GM10248 (cell line): ENCODE measurements around the gene AP2S1.
"Not testable (repeated sequence)": the region's sequence is repeated elsewhere in the genome, so short reads cannot be mapped to it uniquely, and the experiment has no call there.

Experiments
- CTCF ChIA-PET: fragments of 300-600 bp; sonication (Branson Sonifier 250); formaldehyde crosslinking; extraction: SDS; loops from one replicate; lab custom pipeline; 2021; ENCODE audit warnings: antibody characterized with exemption; lab: Yijun Ruan, JAX
- POLR2A ChIA-PET: fragments of 350-650 bp; sonication (Branson Sonifier 250); formaldehyde crosslinking; extraction: SDS; loops from one replicate; lab custom pipeline; 2020; ENCODE audit warnings: antibody characterized with exemption; lab: Yijun Ruan, JAX
- DNase-seq: peaks from one replicate; pipeline ENCODE4 v3.0.0; 2012; ENCODE audit errors: extremely low spot score
- CTCF ChIP-seq: IDR thresholded peaks from 2 replicates; pipeline ENCODE4 v1.5.1; 2012; ENCODE audit warnings: mild to moderate bottlenecking, low read depth; ENCODE audit errors: extremely low read depth, missing control alignments, control extremely low read depth

AP2S1 gene

GRCh38 chr19:46881092-46881491, 30.4 kb upstream of the AP2S1 start:
- POLR2A ChIA-PET, result no interaction called here

GRCh38 chr19:46880431-46880830, 29.8 kb upstream of the AP2S1 start:
- POLR2A ChIA-PET, result no interaction called here
- no peak for TF ChIP-seq CTCF
- no peak for DNase-seq
- CTCF ChIA-PET, result interaction anchor here (1.0 to 2.2 kb wide), 6 partner anchors 10 to 132 kb away, joined by 3 to 8 read pairs (median 4); no protein-coding TSS in a partner anchor

More at GRCh38 chr19:46881092-46881491, 30.4 kb upstream of the AP2S1 start:
- no peak for TF ChIP-seq CTCF
- no peak for DNase-seq
- CTCF ChIA-PET, result interaction anchor here (1.0 to 2.2 kb wide), 9 partner anchors 9 to 131 kb away, joined by 3 to 8 read pairs (median 3); no protein-coding TSS in a partner anchor

- no peak for TF ChIP-seq CTCF
- ChIA-PET CTCF (interaction anchor here (1.0 kb wide), 1 partner anchor 17 kb away, joined by 3 read pairs; no protein-coding TSS in a partner anchor), POLR2A (interaction anchor here (0.7 kb wide), 1 partner anchor 23 kb away, joined by 4 read pairs; no protein-coding TSS in a partner anchor)
- DNase-seq, result no peak
These were observed 28.1 kb upstream of the AP2S1 start for GRCh38 chr19:46878613-46879375.

GRCh38 chr19:46875657-46876056, 25.0 kb upstream of the AP2S1 start:
- DNase-seq, result no peak
- TF ChIP-seq CTCF, result no peak
- CTCF ChIA-PET, result no interaction called here
- POLR2A ChIA-PET, result no interaction called here

- DNase-seq, result no peak
- CTCF ChIA-PET, result no interaction called here
- TF ChIP-seq CTCF, result no peak
- POLR2A ChIA-PET, result interaction anchor here (0.6 to 0.7 kb wide), 3 partner anchors 21 to 1994 kb away, joined by 4 to 8 read pairs (median 4); no protein-coding TSS in a partner anchor
These were observed 24.6 kb upstream of the AP2S1 start for GRCh38 chr19:46875234-46875633.

GRCh38 chr19:46872967-46873366, 22.3 kb upstream of the AP2S1 start:
- ChIA-PET CTCF (interaction anchor here (1.1 to 1.5 kb wide), 2 partner anchors 10 to 41 kb away, joined by 3 to 4 read pairs; no protein-coding TSS in a partner anchor), POLR2A (no interaction called here)
- TF ChIP-seq CTCF, result no peak
- no peak for DNase-seq

- DNase-seq, POLR2A ChIA-PET, CTCF ChIA-PET: not testable (repeated sequence)
These were observed 20.5 kb upstream of the AP2S1 start for GRCh38 chr19:46871173-46871572.
